IMR-90 (cell line): ENCODE data around the gene CEP20.

Experiments used
- BHLHE40 ChIP-seq: fragments of 150-350 bp; IDR thresholded peaks from 2 replicates; pipeline ENCODE4 v1.6.1; 2016; ENCODE audit warnings: mild to moderate bottlenecking, low read depth, low read length
- CEBPB ChIP-seq: IDR thresholded peaks from 2 replicates; pipeline ENCODE4 v1.6.1; 2012; ENCODE audit warnings: low read depth, low read length, improper control_type of control experiment
- CTCF ChIP-seq: conservative IDR thresholded peaks from 2 replicates; pipeline ENCODE4 v1.5.1; 2012; ENCODE audit warnings: mild to moderate bottlenecking, low read depth, low read length, improper control_type of control experiment
- FOS ChIP-seq: fragments of 150-350 bp; IDR thresholded peaks from 2 replicates; pipeline ENCODE4 v1.6.1; 2016; ENCODE audit warnings: low read depth, low read length
- MAFK ChIP-seq: IDR thresholded peaks from 2 replicates; pipeline ENCODE4 v1.6.1; 2012; ENCODE audit warnings: low read depth, low read length, improper control_type of control experiment
- MXI1 ChIP-seq: IDR thresholded peaks from 2 replicates; pipeline ENCODE4 v1.6.1; 2012; ENCODE audit warnings: low read depth, mild to moderate bottlenecking, low read length, moderate library complexity, borderline replicate concordance
- POLR2A ChIP-seq: IDR thresholded peaks from 2 replicates; pipeline ENCODE4 v1.6.1; 2012; ENCODE audit warnings: mild to moderate bottlenecking, low read depth, low read length
- RAD21 ChIP-seq: IDR thresholded peaks from 2 replicates; pipeline ENCODE4 v1.6.1; 2012; ENCODE audit warnings: low read length, improper control_type of control experiment
- RCOR1 ChIP-seq: IDR thresholded peaks from 2 replicates; pipeline ENCODE4 v1.6.1; 2012; ENCODE audit warnings: mild to moderate bottlenecking, low read length, improper control_type of control experiment; ENCODE audit not compliant: insufficient replicate concordance
- RFX5 ChIP-seq: IDR thresholded peaks from 2 replicates; pipeline ENCODE4 v1.8.0; 2012; ENCODE audit warnings: low read depth, mild to moderate bottlenecking, low read length, moderate library complexity
- SMC3 ChIP-seq: fragments of 150-350 bp; IDR thresholded peaks from 2 replicates; pipeline ENCODE4 v1.6.1; 2016; ENCODE audit warnings: low read depth, mild to moderate bottlenecking, antibody characterized with exemption, low read length, moderate library complexity
- TF ChIP-seq, protein P1 (sequence below): fragments of 150-350 bp; IDR thresholded peaks from 2 replicates; pipeline ENCODE4 v1.6.1; 2017; ENCODE audit warnings: mild to moderate bottlenecking, antibody characterized with exemption, low read length, low read depth

DNA sequence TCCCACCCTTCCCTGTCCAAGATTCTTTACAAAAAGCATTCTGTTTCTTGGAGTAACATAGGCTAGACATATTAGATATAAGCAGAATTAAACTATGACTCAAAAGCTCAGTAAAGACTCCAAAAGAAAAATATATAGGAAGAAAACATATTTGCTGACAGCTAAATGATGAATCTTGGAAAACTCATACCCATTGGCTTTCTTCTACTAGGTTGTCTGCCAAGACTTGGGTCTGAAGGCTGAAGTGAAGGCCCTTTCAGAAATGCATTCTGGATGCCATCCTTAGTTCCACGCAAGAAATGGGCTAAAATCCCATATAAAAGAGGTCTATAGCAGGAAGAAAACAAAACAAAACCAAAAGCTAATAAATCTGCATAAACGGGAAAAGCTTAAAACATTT is 15.1 kb downstream of the CEP20 start:
- TF ChIP-seq RAD21 (no peak), CTCF (no peak), POLR2A (no peak), CEBPB (no peak), BHLHE40 (no peak), SMC3 (no peak), FOS (no peak), MXI1 (no peak), RCOR1 (no peak), RFX5 (no peak), MAFK (no peak)
- TF ChIP-seq, protein P1, sequence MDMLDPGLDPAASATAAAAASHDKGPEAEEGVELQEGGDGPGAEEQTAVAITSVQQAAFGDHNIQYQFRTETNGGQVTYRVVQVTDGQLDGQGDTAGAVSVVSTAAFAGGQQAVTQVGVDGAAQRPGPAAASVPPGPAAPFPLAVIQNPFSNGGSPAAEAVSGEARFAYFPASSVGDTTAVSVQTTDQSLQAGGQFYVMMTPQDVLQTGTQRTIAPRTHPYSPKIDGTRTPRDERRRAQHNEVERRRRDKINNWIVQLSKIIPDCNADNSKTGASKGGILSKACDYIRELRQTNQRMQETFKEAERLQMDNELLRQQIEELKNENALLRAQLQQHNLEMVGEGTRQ, result no peak
